ENCODE data around the gene CCN5.
"Not testable (repeated sequence)": the region's sequence is repeated elsewhere in the genome, so short reads cannot be mapped to it uniquely, and the experiment has no call there.

The CCN5 gene

GRCh38 chr20:44693627-44694026 lies 21.5 kb upstream of the CCN5 start:
- in situ Hi-C loops (cut with HindIII; ENCODE audit: low sequenced_read_pairs), result no loop called here

DNA sequence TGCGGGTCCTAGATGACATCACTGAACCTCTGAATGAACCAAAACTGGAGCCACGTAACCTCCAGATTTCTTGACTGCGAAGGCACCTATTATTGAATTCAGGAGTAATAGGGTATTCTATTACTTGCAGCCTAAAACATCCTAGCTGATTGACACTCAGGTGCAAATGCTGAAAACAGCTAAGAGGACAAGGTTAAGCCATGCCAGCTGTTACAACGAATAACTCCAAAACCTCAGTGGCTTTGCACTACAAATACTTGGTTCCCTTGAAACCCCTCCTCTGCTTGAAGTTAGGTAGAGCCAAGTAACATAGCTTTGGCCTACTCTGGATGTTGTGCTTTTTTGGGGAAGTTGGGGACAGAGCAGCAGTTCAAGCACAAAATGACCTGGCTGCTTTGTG lies 21.0 kb upstream of the CCN5 start:
- in situ Hi-C loops (cut with HindIII; ENCODE audit: low sequenced_read_pairs), result no loop called here

GRCh38 chr20:44695295-44695673 lies 19.9 kb upstream of the CCN5 start:
- in situ Hi-C loops (cut with HindIII; ENCODE audit: low sequenced_read_pairs), result no loop called here

GRCh38 chr20:44695674-44696300 lies 19.4 kb upstream of the CCN5 start:
- in situ Hi-C loops (cut with HindIII; ENCODE audit: low sequenced_read_pairs), result no loop called here

DNA sequence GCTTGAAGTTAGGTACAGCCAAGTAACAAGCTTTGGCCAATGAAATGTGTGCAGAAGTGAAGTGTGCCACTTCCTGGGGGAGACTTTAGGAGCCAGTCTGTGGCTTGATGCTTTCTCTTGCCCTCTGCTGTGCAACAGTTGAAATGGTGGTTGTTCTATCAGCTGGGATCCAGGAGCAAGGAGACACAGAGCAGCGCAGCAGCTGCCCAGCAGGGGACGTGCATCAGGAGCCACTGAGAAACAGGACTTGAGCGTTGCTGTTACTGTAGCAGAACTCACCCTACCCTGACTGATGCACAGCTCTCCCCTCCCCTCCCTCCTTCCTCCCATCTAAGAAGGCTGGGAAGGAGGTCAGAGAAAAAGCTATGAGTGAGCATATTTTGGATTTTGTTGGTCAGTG lies 18.9 kb upstream of the CCN5 start:
- in situ Hi-C loops (cut with HindIII; ENCODE audit: low sequenced_read_pairs), result no loop called here

DNA sequence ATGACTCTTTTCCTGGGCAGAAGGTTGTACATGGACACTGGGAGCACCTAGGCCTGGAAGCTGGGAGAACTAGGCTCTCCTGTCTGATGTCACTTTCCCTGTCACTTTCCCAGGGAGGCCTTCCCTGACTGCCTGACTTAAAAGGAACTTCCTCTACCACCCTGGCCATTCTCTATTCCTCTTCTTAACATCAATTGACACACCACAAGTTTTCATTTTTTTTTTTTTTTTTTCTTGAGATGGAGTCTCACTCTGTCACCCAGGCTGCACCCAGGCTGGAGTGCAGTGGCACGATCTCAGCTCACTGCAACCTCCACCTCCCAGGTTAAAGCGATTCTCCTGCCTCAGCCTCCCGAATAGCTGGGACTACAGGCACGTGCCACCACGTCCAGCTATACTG lies 18.1 kb upstream of the CCN5 start:
- in situ Hi-C loops (cut with HindIII; ENCODE audit: low sequenced_read_pairs), result not testable (repeated sequence)

- in situ Hi-C loops (cut with HindIII; ENCODE audit: low sequenced_read_pairs), result no loop called here
These were observed 16.8 kb upstream of the CCN5 start for GRCh38 chr20:44698351-44698750.

DNA sequence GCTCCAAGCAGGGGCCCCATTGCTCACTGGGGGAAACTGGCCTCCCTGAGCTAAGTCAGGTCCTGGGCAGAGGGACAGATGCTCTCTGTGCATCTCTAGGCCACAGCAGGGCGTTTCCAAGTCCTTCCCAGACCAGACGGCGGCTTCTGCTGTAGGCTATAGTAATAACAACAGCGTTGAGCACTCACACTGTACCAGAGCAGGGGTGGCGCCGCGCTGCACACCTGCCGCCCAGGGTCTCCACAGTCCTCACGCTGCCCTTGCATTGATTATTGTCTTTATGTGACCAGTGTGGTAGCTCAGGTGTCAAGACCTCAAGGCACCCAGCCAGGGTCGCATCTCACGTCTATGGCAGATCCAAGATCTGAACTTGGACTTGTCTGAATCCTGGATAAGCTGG lies 14.9 kb upstream of the CCN5 start:
- in situ Hi-C loops (cut with HindIII; ENCODE audit: low sequenced_read_pairs), result no loop called here

- in situ Hi-C loops (cut with HindIII; ENCODE audit: low sequenced_read_pairs), result no loop called here
These were observed 13.9 kb upstream of the CCN5 start for GRCh38 chr20:44701118-44701857.

DNA sequence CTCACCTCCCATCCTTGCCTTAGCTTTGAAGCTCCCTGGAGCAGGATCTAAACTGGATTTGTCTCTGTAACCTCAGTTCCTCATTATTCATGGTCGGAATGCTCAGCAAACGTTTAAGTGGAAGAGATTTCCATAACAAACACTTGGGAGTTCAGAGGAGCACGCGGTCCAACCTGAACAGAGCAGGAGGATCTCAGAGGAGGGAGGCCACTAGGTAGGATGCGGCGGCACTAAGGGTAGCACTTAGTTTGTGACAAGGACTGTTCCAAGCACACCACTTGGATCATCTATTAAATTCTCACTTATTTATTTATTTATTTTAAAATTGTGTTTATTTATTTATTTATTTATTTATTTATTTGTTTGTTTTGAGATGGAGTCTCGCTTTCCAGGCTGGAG lies 13.3 kb upstream of the CCN5 start:
- in situ Hi-C loops (cut with HindIII; ENCODE audit: low sequenced_read_pairs), result no loop called here

- in situ Hi-C loops (cut with HindIII; ENCODE audit: low sequenced_read_pairs), result no loop called here
These were observed 12.4 kb upstream of the CCN5 start for GRCh38 chr20:44702776-44703175.

DNA sequence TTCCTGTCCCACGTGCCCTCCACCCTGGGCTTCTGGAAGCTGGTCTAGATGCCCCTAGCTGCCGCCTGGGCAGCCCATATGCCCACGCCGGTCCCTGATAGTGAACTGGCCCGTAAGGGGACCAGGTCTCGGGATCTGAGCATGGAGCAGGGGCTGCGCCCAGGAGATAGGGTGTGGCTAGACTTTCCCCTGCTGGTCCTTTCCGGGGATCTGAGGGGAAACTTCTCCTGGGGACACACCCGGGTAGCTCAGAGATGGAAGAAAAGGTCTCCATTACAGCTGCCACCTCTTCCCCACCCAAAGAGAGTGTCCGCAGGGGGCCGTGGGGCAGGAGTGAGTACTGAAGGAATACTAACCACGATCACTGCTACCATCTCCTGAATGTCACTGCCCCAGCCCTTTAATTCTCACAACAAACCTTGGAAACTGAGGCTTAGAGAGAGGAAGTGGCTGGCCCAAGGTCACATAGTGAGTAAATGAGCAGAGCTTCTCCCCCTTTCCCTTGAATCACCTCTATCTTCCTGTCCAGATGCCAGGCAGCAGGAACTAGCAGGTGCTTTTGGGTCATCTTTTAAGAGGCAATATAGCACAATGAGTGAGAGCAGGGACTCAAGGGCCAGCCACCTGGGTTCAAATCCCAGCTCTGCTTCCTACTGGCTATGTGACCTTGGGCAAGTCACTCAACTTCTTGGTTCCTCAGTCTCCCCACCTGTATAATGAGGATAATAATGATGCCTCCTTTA lies 11.8 kb upstream of the CCN5 start:
- in situ Hi-C loops (cut with HindIII; ENCODE audit: low sequenced_read_pairs), result no loop called here

- in situ Hi-C loops (cut with HindIII; ENCODE audit: low sequenced_read_pairs), result no loop called here
These were observed 11.1 kb upstream of the CCN5 start for GRCh38 chr20:44703956-44704488.

GRCh38 chr20:44704551-44704971 lies 10.6 kb upstream of the CCN5 start:
- in situ Hi-C loops (cut with HindIII; ENCODE audit: low sequenced_read_pairs), result no loop called here

- in situ Hi-C loops (cut with HindIII; ENCODE audit: low sequenced_read_pairs), result no loop called here
These were observed 9.6 kb upstream of the CCN5 start for GRCh38 chr20:44705364-44706094.

DNA sequence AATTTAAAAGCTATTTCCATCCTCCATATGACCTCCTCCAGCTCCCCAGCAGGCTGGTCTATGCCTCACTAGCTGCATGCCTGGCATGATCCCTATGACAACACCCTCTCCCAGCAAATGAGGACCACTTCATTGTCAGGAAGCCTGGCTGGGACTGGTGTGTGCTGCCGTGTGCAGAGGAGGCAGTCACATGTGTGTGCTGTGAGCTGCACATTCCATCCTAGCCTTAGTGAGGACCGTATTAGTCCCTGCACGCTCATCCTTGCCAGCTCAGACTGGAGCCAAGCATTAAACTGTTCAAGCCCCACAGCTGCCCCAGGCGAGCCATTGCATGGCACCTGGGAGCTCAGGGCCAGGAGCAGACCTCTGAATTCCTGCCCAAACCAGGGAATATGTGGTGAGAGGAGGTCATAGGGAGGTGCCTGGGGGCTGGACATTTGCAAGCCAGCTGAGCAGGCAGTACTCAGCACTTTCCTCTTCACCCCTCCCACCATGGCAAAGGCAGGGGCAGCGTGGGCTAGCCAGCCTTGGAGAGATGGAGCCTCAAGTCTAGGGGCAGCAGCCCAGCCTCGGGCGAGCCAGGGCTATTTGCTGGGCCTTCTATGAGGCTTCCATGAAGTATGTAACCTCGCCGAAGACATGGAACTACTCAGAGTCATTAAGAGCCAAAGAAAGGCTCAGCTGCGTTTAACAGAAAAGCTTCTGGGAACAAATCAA lies 8.7 kb upstream of the CCN5 start:
- in situ Hi-C loops (cut with HindIII; ENCODE audit: low sequenced_read_pairs), result no loop called here

DNA sequence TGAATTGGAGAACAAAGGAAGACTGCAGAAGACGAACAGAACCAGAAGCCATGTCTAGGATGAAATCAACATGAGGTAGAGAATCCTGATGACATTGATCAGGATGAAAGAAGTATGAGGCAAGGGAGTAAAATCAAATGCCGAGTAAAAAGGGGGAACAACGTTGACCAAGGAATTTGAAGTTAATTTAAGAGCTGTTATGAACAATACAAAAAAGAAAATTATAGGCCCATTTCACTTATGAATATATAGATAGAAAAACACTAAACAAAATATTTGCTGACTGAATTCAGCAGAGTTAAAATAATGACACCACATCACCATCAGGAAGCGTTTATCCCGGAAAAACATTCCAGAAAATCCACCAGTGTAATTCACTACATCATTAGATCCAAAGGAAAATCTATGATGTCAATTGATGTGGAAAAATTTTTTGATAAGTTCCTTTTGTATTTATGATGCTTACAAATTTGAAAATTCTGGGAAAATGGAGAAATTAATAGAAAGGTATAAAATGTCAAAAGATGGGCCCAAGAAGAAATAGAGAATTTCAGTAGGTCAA lies 8.1 kb upstream of the CCN5 start:
- in situ Hi-C loops (cut with HindIII; ENCODE audit: low sequenced_read_pairs), result no loop called here

DNA sequence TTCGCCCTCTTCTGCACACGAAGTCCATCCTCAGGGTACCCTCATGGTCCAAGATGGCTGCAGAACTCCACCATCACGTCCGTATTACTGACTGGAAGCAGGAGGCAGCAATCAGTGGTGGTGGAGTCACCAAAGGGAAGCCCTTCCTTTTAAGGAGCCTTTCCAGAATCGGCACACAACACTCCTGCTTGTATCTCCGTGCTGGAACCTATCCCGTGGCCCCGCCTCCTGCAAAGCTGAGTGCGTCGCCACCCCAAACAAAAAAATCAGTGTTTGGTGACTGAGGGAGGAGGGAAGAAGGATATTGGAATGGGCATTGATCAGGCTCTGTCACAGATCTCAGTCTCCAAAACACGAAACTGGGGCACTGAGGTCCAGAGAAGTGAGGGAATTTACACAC lies 5.8 kb upstream of the CCN5 start:
- in situ Hi-C loops (cut with HindIII; ENCODE audit: low sequenced_read_pairs), result no loop called here

DNA sequence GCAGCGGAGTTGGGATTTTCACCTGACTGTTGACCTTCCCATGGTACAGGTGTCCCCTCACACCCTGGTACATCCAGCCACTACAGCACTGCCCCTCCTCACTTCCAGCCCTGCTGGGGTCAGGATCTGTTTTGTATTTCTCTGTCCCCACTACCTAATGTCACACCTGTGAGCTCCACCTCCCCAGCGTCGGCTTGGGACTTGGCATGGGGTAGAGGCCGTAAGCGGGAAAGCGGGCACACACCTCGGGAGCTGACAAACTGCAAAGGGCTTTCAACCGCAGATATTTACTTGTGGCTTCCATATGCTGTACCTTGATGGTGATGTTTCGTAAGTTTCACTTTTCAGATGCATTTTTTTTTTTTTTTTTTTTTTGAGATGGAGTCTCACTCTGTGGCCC lies 5.4 kb upstream of the CCN5 start:
- in situ Hi-C loops (cut with HindIII; ENCODE audit: low sequenced_read_pairs), result no loop called here

DNA sequence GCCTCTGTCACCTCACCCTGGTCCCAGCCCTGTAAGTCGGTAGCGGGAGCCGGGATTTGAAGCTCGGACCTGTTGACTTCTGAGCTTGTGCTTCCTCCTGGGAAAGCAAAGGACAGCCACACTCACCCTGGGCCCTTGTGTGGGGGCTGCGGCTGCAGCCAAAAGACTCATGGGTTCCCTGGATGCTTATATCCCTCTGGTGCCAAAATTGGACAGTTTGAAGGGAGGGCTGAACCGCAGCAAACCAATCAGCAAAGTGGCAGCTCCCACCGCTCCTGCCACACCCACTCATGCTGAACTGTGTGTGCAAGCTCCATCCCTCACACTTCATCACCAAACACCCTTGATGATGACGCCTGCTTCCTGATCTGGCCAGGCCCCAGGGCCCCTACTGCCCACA lies 3.9 kb upstream of the CCN5 start:
- in situ Hi-C loops (cut with HindIII; ENCODE audit: low sequenced_read_pairs), result no loop called here
